Muscle of leg (tissue), 11 donors: Measurements from ENCODE around the gene GAS2L1. TPM values are rescaled to one million over a fixed set of nuclear protein-coding genes. Genes with fewer than 3 reads are reported as not detected.

Experiments used
- DNase-seq: peaks from one replicate; pipeline ENCODE4 v3.0.0; 2013
- H3K27ac ChIP-seq: one replicate; pipeline ENCODE4 v1.5.1; 2013; ENCODE audit warnings: mild to moderate bottlenecking, low read length, control low read depth
- H3K27me3 ChIP-seq: one replicate; pipeline ENCODE4 v1.6.1; 2013; ENCODE audit warnings: low read length; ENCODE audit not compliant: control insufficient read depth, insufficient read depth
- H3K36me3 ChIP-seq: one replicate; pipeline ENCODE4 v1.6.1; 2013; ENCODE audit warnings: low read length; ENCODE audit not compliant: control insufficient read depth, insufficient read depth
- H3K4me1 ChIP-seq: one replicate; pipeline ENCODE4 v1.6.1; 2013; ENCODE audit warnings: low read length; ENCODE audit not compliant: control insufficient read depth, insufficient read depth
- H3K4me3 ChIP-seq: one replicate; pipeline ENCODE4 v1.5.1; 2013; ENCODE audit warnings: low read length, control low read depth
- H3K9me3 ChIP-seq: replicated peaks from 2 replicates; pipeline ENCODE4 v1.6.1; 2013; ENCODE audit warnings: low read depth, low read length; ENCODE audit not compliant: control insufficient read depth
- WGBS: methylation state at CpG from one replicate; pipeline ENCODE4 v1.1.5; 2013; ENCODE audit warnings: missing lambda C conversion rate; ENCODE audit not compliant: insufficient coverage; 5-methylcytosine and 5-hydroxymethylcytosine counted together
- polyA plus RNA-seq, 8 donors: library from polyadenylated mRNA; unstranded; fragments of 120-200 nt; gene quantifications; one replicate each; pipeline versions ENCODE4 v1.2.1 to v1.2.3, GENCODE V29; 2013; ENCODE audit warnings: inconsistent platforms in 1 of 8, low replicate concordance in 1 of 8; ENCODE audit not compliant: insufficient read length in 8 of 8, insufficient read depth in 1 of 8
- total RNA-seq: library from RNA; stranded (reverse); fragments of 120-200 nt; gene quantifications from one replicate; pipeline ENCODE4 v1.2.4, GENCODE V29; 2013

Gene GAS2L1
- total and polyA plus RNA-seq, 9 donors: 2.7 to 15.4 (median 13.4) TPM

- WGBS: 79% methylated on average over 7 of the region's 10 CpGs
- Histone ChIP-seq H3K4me1 (peaks cover 55% of the 10 kb centered on the region), H3K9me3 (no peaks in the 10 kb centered on the region), H3K27me3 (no peaks in the 10 kb centered on the region), H3K27ac (no peak overlapping the region), H3K36me3 (peaks cover 41% of the 10 kb centered on the region), H3K4me3 (no peak overlapping the region)
- DNase-seq: no peak
Measured at GRCh38 chr22:29326481-29326880, 20.0 kb downstream of the GAS2L1 start.

- 83% methylated on average over 11 of the region's 15 CpGs for WGBS
- H3K36me3 ChIP-seq: peaks cover 46% of the 10 kb centered on the region
Measured at GRCh38 chr22:29327089-29327764, 20.8 kb downstream of the GAS2L1 start.

GRCh38 chr22:29328055-29328454 lies 21.6 kb downstream of the GAS2L1 start:
- 88% methylated on average over 5 of the region's 5 CpGs for WGBS
- Histone ChIP-seq H3K4me1 (peaks cover 58% of the 10 kb centered on the region), H3K4me3 (no peak overlapping the region), H3K9me3 (no peaks in the 10 kb centered on the region), H3K27me3 (no peaks in the 10 kb centered on the region), H3K27ac (peak overlapping the region; percentile 42), H3K36me3 (peaks cover 55% of the 10 kb centered on the region)
- no peak for DNase-seq

More at GRCh38 chr22:29327089-29327764, 20.8 kb downstream of the GAS2L1 start:
- no peaks in the 10 kb centered on the region for H3K27me3 ChIP-seq
- H3K27ac ChIP-seq: no peak overlapping the region
- no peak for DNase-seq
- peaks cover 58% of the 10 kb centered on the region for H3K4me1 ChIP-seq
- H3K9me3 ChIP-seq: no peaks in the 10 kb centered on the region
- no peak overlapping the region for H3K4me3 ChIP-seq

GRCh38 chr22:29328566-29329500 lies 22.4 kb downstream of the GAS2L1 start:
- no peaks in the 10 kb centered on the region for H3K27me3 ChIP-seq
- no peak overlapping the region for H3K4me3 ChIP-seq
- DNase-seq: peak; percentile 84
- 71% methylated on average over 22 of the region's 34 CpGs for WGBS
- no peaks in the 10 kb centered on the region for H3K9me3 ChIP-seq
- H3K4me1 ChIP-seq: peaks cover 58% of the 10 kb centered on the region
- H3K36me3 ChIP-seq: peaks cover 61% of the 10 kb centered on the region
- H3K27ac ChIP-seq: peak overlapping the region; percentile 81

- no peak overlapping the region for H3K4me3 ChIP-seq
- no peak for DNase-seq
- 87% methylated on average over 11 of the region's 11 CpGs for WGBS
- H3K36me3 ChIP-seq: peaks cover 68% of the 10 kb centered on the region
- H3K4me1 ChIP-seq: peaks cover 58% of the 10 kb centered on the region
- H3K27me3 ChIP-seq: no peaks in the 10 kb centered on the region
- H3K9me3 ChIP-seq: no peaks in the 10 kb centered on the region
- H3K27ac ChIP-seq: peak overlapping the region; percentile 81
Measured at GRCh38 chr22:29329581-29329980, 23.1 kb downstream of the GAS2L1 start.

- no peak overlapping the region for H3K27ac ChIP-seq
- peaks cover 58% of the 10 kb centered on the region for H3K4me1 ChIP-seq
- H3K36me3 ChIP-seq: peaks cover 74% of the 10 kb centered on the region
Measured at GRCh38 chr22:29330291-29330690, 23.8 kb downstream of the GAS2L1 start.

GRCh38 chr22:29330753-29331152 lies 24.3 kb downstream of the GAS2L1 start:
- no peak overlapping the region for H3K27ac ChIP-seq
- peaks cover 77% of the 10 kb centered on the region for H3K36me3 ChIP-seq
- 11% methylated on average over 4 of the region's 9 CpGs for WGBS
- H3K9me3 ChIP-seq: no peaks in the 10 kb centered on the region
- peak; percentile 60 for DNase-seq
- H3K27me3 ChIP-seq: no peaks in the 10 kb centered on the region
- peaks cover 58% of the 10 kb centered on the region for H3K4me1 ChIP-seq
- H3K4me3 ChIP-seq: no peak overlapping the region

More at GRCh38 chr22:29330291-29330690, 23.8 kb downstream of the GAS2L1 start:
- no peak for DNase-seq
- Histone ChIP-seq H3K4me3 (no peak overlapping the region), H3K27me3 (no peaks in the 10 kb centered on the region), H3K9me3 (no peaks in the 10 kb centered on the region)
- WGBS: 61% methylated on average over 19 of the region's 19 CpGs

GRCh38 chr22:29331213-29331612 lies 24.8 kb downstream of the GAS2L1 start:
- WGBS: 86% methylated on average over 6 of the region's 8 CpGs
- Histone ChIP-seq H3K27me3 (no peaks in the 10 kb centered on the region), H3K36me3 (peaks cover 81% of the 10 kb centered on the region), H3K4me3 (no peak overlapping the region), H3K9me3 (no peaks in the 10 kb centered on the region), H3K4me1 (peaks cover 54% of the 10 kb centered on the region), H3K27ac (no peak overlapping the region)
- no peak for DNase-seq

GRCh38 chr22:29331658-29332300 lies 25.3 kb downstream of the GAS2L1 start:
- DNase-seq: no peak
- WGBS: 59% methylated on average over 11 of the region's 14 CpGs
- Histone ChIP-seq H3K4me1 (peaks cover 50% of the 10 kb centered on the region), H3K36me3 (peaks cover 79% of the 10 kb centered on the region), H3K4me3 (no peak overlapping the region), H3K27ac (no peak overlapping the region), H3K9me3 (no peaks in the 10 kb centered on the region), H3K27me3 (no peaks in the 10 kb centered on the region)
